HepG2 (cell line): ENCODE measurements around the gene JPH2. TPM values are rescaled to one million over a fixed set of nuclear protein-coding genes. Genes with fewer than 3 reads are reported as not detected.

Experiments used
- ATAC-seq: fragments of 200-7000 bp; cut with Tn5 transposase; 3 replicates; pipeline ENCODE4 v1.9.1; 2020; ENCODE audit warnings: mild to moderate bottlenecking, moderate library complexity
- BruUV-seq: library from RNA; stranded (reverse); fragments of 400-500 nt; replicated peaks from 2 replicates; lab custom pipeline; 2021; lab: Mats Ljungman, UMichigan
- CTCF ChIA-PET: fragments of 300-600 bp; formaldehyde crosslinking; extraction: SDS; loops from one replicate; lab custom pipeline; 2021; ENCODE audit warnings: low total read pairs, inconsistent platforms, low intra/inter-chr PET ratio; lab: Yijun Ruan, JAX
- POLR2A ChIA-PET: fragments of 350-600 bp; sonication (Branson Sonifier 250); formaldehyde crosslinking; loops from one replicate; lab custom pipeline; 2020; ENCODE audit warnings: antibody characterized with exemption, inconsistent platforms; lab: Yijun Ruan, JAX
- DNase-seq: peaks from one replicate; pipeline ENCODE4 v3.0.0-alpha.2; 2015; ENCODE audit warnings: low spot score
- FAIRE-seq: peaks from 3 replicates; lab custom pipeline; 2011; peaks lifted over from hg19 to GRCh38; lab: Jason Lieb, UNC
- H2AFZ ChIP-seq: one replicate; pipeline ENCODE4 v1.6.1; 2011; ENCODE audit warnings: low read length, inconsistent platforms
- H3K27ac ChIP-seq: fragments of 300-600 bp; 3 replicates; pipeline ENCODE4 v1.8.0; 2011; ENCODE audit warnings: mixed run types, mild to moderate bottlenecking, mixed read lengths, low read length, inconsistent platforms; ENCODE audit not compliant: insufficient read depth; ENCODE audit errors: extremely low read length
- H3K27me3 ChIP-seq, 2 experiments: fragments of 200-600 bp in 1 of 2; 2 replicates in 1 of 2; 3 replicates in 1 of 2; pipeline versions ENCODE4 v1.6.0 to v1.8.0; 2011; ENCODE audit warnings: low read length in 2 of 2, mild to moderate bottlenecking in 2 of 2, moderate library complexity in 2 of 2, inconsistent platforms in 1 of 2; ENCODE audit not compliant: insufficient read depth in 2 of 2, control insufficient read depth in 1 of 2
- H3K36me3 ChIP-seq, 2 experiments: fragments of 200-600 bp in 1 of 2; replicated peaks in 1 of 2; 2 replicates in 1 of 2; 3 replicates in 1 of 2; pipeline versions ENCODE4 v1.5.1 to v1.8.0; 2011; ENCODE audit warnings: low read length in 2 of 2, inconsistent platforms in 1 of 2; ENCODE audit not compliant: insufficient read depth in 2 of 2, control insufficient read depth in 1 of 2
- H3K4me1 ChIP-seq: 2 replicates; pipeline ENCODE4 v1.5.1; 2012; ENCODE audit warnings: low read length, inconsistent platforms; ENCODE audit not compliant: insufficient read depth
- H3K4me2 ChIP-seq: 2 replicates; pipeline ENCODE4 v1.6.0; 2011; ENCODE audit warnings: low read depth, low read length, inconsistent platforms
- H3K4me3 ChIP-seq, 3 experiments: fragments of 200-600 bp in 1 of 3; sonication (generic), shearing (Covaris generic) in 1 of 3; replicated peaks in 1 of 3; 2 replicates each; pipeline ENCODE4 v1.5.1; 2011 to 2016; ENCODE audit warnings: low read length in 3 of 3, inconsistent platforms in 2 of 3, low read depth in 2 of 3, mild to moderate bottlenecking in 2 of 3, control low read depth in 1 of 3, mixed read lengths in 1 of 3; ENCODE audit not compliant: insufficient read depth in 1 of 3
- H3K79me2 ChIP-seq: one replicate; pipeline ENCODE4 v1.6.1; 2011; ENCODE audit warnings: low read length, inconsistent platforms; ENCODE audit not compliant: insufficient read depth
- H3K9ac ChIP-seq: 2 replicates; pipeline ENCODE4 v1.6.0; 2011; ENCODE audit warnings: mild to moderate bottlenecking, low read depth, low read length, inconsistent platforms; ENCODE audit not compliant: insufficient read depth
- H3K9me3 ChIP-seq: 2 replicates; pipeline ENCODE4 v1.5.1; 2012; ENCODE audit warnings: mild to moderate bottlenecking, low read length
- H4K20me1 ChIP-seq: 2 replicates; pipeline ENCODE4 v1.6.0; 2011; ENCODE audit warnings: inconsistent platforms, mild to moderate bottlenecking, low read length, moderate library complexity; ENCODE audit not compliant: insufficient read depth
- CTCF ChIP-seq: sonication (generic); formaldehyde crosslinking; IDR thresholded peaks from 2 replicates; pipeline ENCODE4 v1.5.0; 2020; ENCODE audit warnings: mild to moderate bottlenecking, missing genetic modification reagents, moderate library complexity
- KDM1A ChIP-seq: IDR thresholded peaks from 2 replicates; pipeline ENCODE4 v1.6.1; 2016; ENCODE audit warnings: missing compliant biosample characterization
- KLF16 ChIP-seq, 2 experiments: sonication (generic) in 1 of 2; formaldehyde crosslinking in 1 of 2; IDR thresholded peaks; 2 replicates each; pipeline versions ENCODE4 v1.6.1 to v1.8.0; 2016 to 2023; ENCODE audit warnings: missing genetic modification reagents in 2 of 2, missing compliant biosample characterization in 1 of 2
- MAFK ChIP-seq, 2 experiments: IDR thresholded peaks in 1 of 2; conservative IDR thresholded peaks in 1 of 2; 2 replicates each; pipeline ENCODE4 v1.6.1; 2011; ENCODE audit warnings: improper control_type of control experiment in 2 of 2, low read length in 2 of 2
- MEIS2 ChIP-seq: sonication (generic); formaldehyde crosslinking; IDR thresholded peaks from 2 replicates; pipeline ENCODE4 v1.9.0; 2021; ENCODE audit warnings: mild to moderate bottlenecking, missing genetic modification reagents
- MTF1 ChIP-seq: sonication (generic); formaldehyde crosslinking; IDR thresholded peaks from 2 replicates; pipeline ENCODE4 v1.5.0; 2020; ENCODE audit warnings: missing genetic modification reagents
- NCOA2 ChIP-seq: sonication (generic); formaldehyde crosslinking; IDR thresholded peaks from 2 replicates; pipeline ENCODE4 v1.8.0; 2022; ENCODE audit warnings: inconsistent platforms
- PAF1 ChIP-seq: IDR thresholded peaks from 2 replicates; pipeline ENCODE4 v1.6.1; 2016; ENCODE audit warnings: missing genetic modification reagents, missing compliant biosample characterization
- PCBP2 ChIP-seq: fragments of 200-400 bp; formaldehyde crosslinking; optimal IDR thresholded peaks from 2 replicates; pipeline ENCODE3; 2018; ENCODE audit warnings: low read length, low read depth; ENCODE audit not compliant: poor library complexity, severe bottlenecking
- PITX1 ChIP-seq: sonication (generic); formaldehyde crosslinking; IDR thresholded peaks from 2 replicates; pipeline ENCODE4 v1.5.1; 2020; ENCODE audit warnings: mild to moderate bottlenecking, missing genetic modification reagents
- RBM22 ChIP-seq: fragments of 200-400 bp; formaldehyde crosslinking; optimal IDR thresholded peaks from 2 replicates; pipeline ENCODE3; 2017; ENCODE audit warnings: mild to moderate bottlenecking, low read length, moderate library complexity
- SP1 ChIP-seq, 2 experiments: fragments of 450-650 bp in 1 of 2; sonication (generic) in 1 of 2; formaldehyde crosslinking in 1 of 2; IDR thresholded peaks; 2 replicates each; pipeline versions ENCODE4 v1.4.0 to v1.6.1; 2016 to 2020; ENCODE audit warnings: missing genetic modification reagents in 1 of 2
- SRSF1 ChIP-seq: fragments of 200-400 bp; formaldehyde crosslinking; optimal IDR thresholded peaks from 2 replicates; pipeline ENCODE3; 2017; ENCODE audit warnings: mild to moderate bottlenecking, low read depth, low read length, moderate library complexity
- TARDBP ChIP-seq: sonication (generic); formaldehyde crosslinking; IDR thresholded peaks from 2 replicates; pipeline ENCODE4 v1.8.0; 2022; ENCODE audit warnings: mild to moderate bottlenecking, missing genetic modification reagents
- TMF1 ChIP-seq: sonication (generic); formaldehyde crosslinking; IDR thresholded peaks from 2 replicates; pipeline ENCODE4 v1.8.1; 2022; ENCODE audit warnings: low read depth, missing genetic modification reagents
- ZFP37 ChIP-seq: sonication (generic); formaldehyde crosslinking; IDR thresholded peaks from 2 replicates; pipeline ENCODE4 v1.4.0; 2020; ENCODE audit warnings: missing genetic modification reagents, borderline replicate concordance
- ZNF143 ChIP-seq: sonication (generic); formaldehyde crosslinking; IDR thresholded peaks from 2 replicates; pipeline ENCODE4 v1.4.0; 2020; ENCODE audit warnings: missing genetic modification reagents
- ZNF234 ChIP-seq: sonication (generic); formaldehyde crosslinking; conservative IDR thresholded peaks from 2 replicates; pipeline ENCODE4 v1.5.1; 2020; ENCODE audit warnings: mild to moderate bottlenecking, missing genetic modification reagents
- ZNF44 ChIP-seq: sonication (generic); formaldehyde crosslinking; IDR thresholded peaks from 2 replicates; pipeline ENCODE4 v1.5.1; 2020; ENCODE audit warnings: mild to moderate bottlenecking, missing genetic modification reagents
- ZNF496 ChIP-seq: sonication (generic); formaldehyde crosslinking; IDR thresholded peaks from 2 replicates; pipeline ENCODE4 v1.8.1; 2023; ENCODE audit warnings: mild to moderate bottlenecking, moderate library complexity, missing genetic modification reagents; ENCODE audit not compliant: insufficient replicate concordance
- ZNF547 ChIP-seq: sonication (generic); formaldehyde crosslinking; IDR thresholded peaks from 2 replicates; pipeline ENCODE4 v1.5.1; 2020; ENCODE audit warnings: mild to moderate bottlenecking, missing genetic modification reagents
- ZNF552 ChIP-seq: sonication (generic); formaldehyde crosslinking; IDR thresholded peaks from 2 replicates; pipeline ENCODE4 v1.9.0; 2022; ENCODE audit warnings: missing genetic modification reagents, mild to moderate bottlenecking, borderline replicate concordance
- ZNF576 ChIP-seq: sonication (generic); formaldehyde crosslinking; IDR thresholded peaks from 2 replicates; pipeline ENCODE4 v1.4.0; 2020; ENCODE audit warnings: mild to moderate bottlenecking, missing genetic modification reagents
- ZNF800 ChIP-seq: sonication (generic); formaldehyde crosslinking; IDR thresholded peaks from 2 replicates; pipeline ENCODE4 v1.4.0; 2020; ENCODE audit warnings: missing genetic modification reagents
- WGBS: methylation state at CpG from one replicate; pipeline ENCODE4 v1.1.6; 2017; ENCODE audit warnings: low lambda C conversion rate; 5-methylcytosine and 5-hydroxymethylcytosine counted together
- in situ Hi-C: cut with HindIII; loops from 2 replicates; pipeline ENCODE4 v1.10.0; 2017; ENCODE audit warnings: low pct_unique_long_range_greater_than_20kb; ENCODE audit not compliant: extremely low pct_ligation_motif_present
- intact Hi-C: fragments of 100-400 bp; cut with micrococcal nuclease; formaldehyde crosslinking; loops from one replicate; pipeline ENCODE4 v1.10.0; 2022; ENCODE audit not compliant: unreplicated experiment
- polyA plus RNA-seq, 8 experiments: library from polyadenylated mRNA; depleted of rRNA in 3 of 8; stranded (reverse) in 7 of 8; unstranded in 1 of 8; fragments of >200 nt; fragmentation: Illumina TruSeq in 4 of 8; extraction: Trizol in 4 of 8; gene quantifications; 2 replicates each; pipeline versions ENCODE4 v1.2.1 to v1.2.3, GENCODE V29; 2011 to 2016; ENCODE audit warnings: low read depth in 4 of 8, missing spikeins in 1 of 8, mixed read lengths in 1 of 8; ENCODE audit not compliant: insufficient read depth in 1 of 8
- total RNA-seq, 5 experiments: library from RNA; depleted of rRNA; stranded (reverse); fragments of >200 nt; fragmentation: Illumina TruSeq; extraction: Trizol; gene quantifications; 2 replicates each; pipeline ENCODE4 v1.2.3, GENCODE V29; 2016; ENCODE audit warnings: low read depth in 1 of 5

JPH2 gene
- total and polyA plus RNA-seq, 2 of the 13 experiments (the other 11 are each of a cell fraction or from before 2014, with no cell fraction given) = 0.42 TPM; not detected in 1

- 95% methylated on average over 1 of the region's 1 CpG for WGBS
- H4K20me1 ChIP-seq = peaks cover 7% of the 10 kb centered on the region
- H2AFZ ChIP-seq = no peak overlapping the region
- POLR2A ChIA-PET = no interaction called here
- intact Hi-C loops (no loop called here), in situ Hi-C loops (no loop called here)
- H3K4me1 ChIP-seq = no peaks in the 10 kb centered on the region
- FAIRE-seq (no peak), DNase-seq (no peak), ATAC-seq (no peak)
- H3K4me2 ChIP-seq = no peak overlapping the region
- CTCF ChIA-PET = no interaction called here
- H3K27ac ChIP-seq = no peak overlapping the region
- H3K4me3 ChIP-seq = no peak overlapping the region
- TSS peak; percentile 3 for BruUV-seq
- peaks cover 12% of the 10 kb centered on the region for H3K79me2 ChIP-seq
- TF ChIP-seq ZNF143 (CRISPR knock-in tag) = no peak
- TF ChIP-seq ZNF234 (CRISPR knock-in tag) = no peak
- TF ChIP-seq PITX1 (CRISPR knock-in tag) = no peak
- TF ChIP-seq MAFK (conservative IDR thresholded peaks at IDR 0.05 in 1 of 2, IDR thresholded peaks at IDR 0.05 in 1 of 2; ENCODE audit: low read length in 2 of 2) = no peak
- peak; percentile 80 for TF ChIP-seq RBM22
- TF ChIP-seq TARDBP = 0 out of 2 replicates have a peak, but pooled peaks have one; percentile 21
- TF ChIP-seq KLF16 (CRISPR knock-in tag; IDR thresholded peaks at IDR 0.05) = no peak
- TF ChIP-seq MEIS2 (CRISPR knock-in tag) = no peak
- no peak for TF ChIP-seq ZNF44 (CRISPR knock-in tag)
- TF ChIP-seq SP1 (IDR thresholded peaks at IDR 0.05) = no peak
- no peak for TF ChIP-seq SP1 (CRISPR knock-in tag; IDR thresholded peaks at IDR 0.05)
- peak; percentile 24; the same call in 1 of the 2 replicates for TF ChIP-seq CTCF
- TF ChIP-seq MTF1 (CRISPR knock-in tag) = no peak
- TF ChIP-seq ZNF547 = no peak
- TF ChIP-seq ZNF576 (CRISPR knock-in tag) = no peak
- no peak for TF ChIP-seq NCOA2 (CRISPR knock-in tag)
- 0 out of 2 replicates have a peak, but pooled peaks have one; percentile 31 for TF ChIP-seq TMF1 (CRISPR knock-in tag)
- no peak for TF ChIP-seq PCBP2
- no peak for TF ChIP-seq KDM1A
- no peak for TF ChIP-seq PAF1
- no peak for TF ChIP-seq ZNF496
- TF ChIP-seq ZNF552 (CRISPR knock-in tag) = no peak
- no peak for TF ChIP-seq ZNF800
- no peak for TF ChIP-seq SRSF1
- no peak for TF ChIP-seq ZFP37
- no peaks in the 10 kb centered on the region for H3K27me3 ChIP-seq
- peaks cover 24 to 46% of the 10 kb centered on the region in 2 experiments for H3K36me3 ChIP-seq
- no peaks in the 10 kb centered on the region for H3K9me3 ChIP-seq
- H3K9ac ChIP-seq = no peak overlapping the region
These were observed 8.6 kb upstream of the JPH2 start for GRCh38 chr20:44195605-44196004.
